ENCODE results near the gene POMZP3. TPM values are rescaled to one million over a fixed set of nuclear protein-coding genes. Genes with fewer than 3 reads are reported as not detected.
"Not testable (repeated sequence)": the region's sequence is repeated elsewhere in the genome, so short reads cannot be mapped to it uniquely, and the experiment has no call there.

The POMZP3 gene
- total RNA-seq, result 10 to 100 TPM in 1 of 4 donors, 1 to 10 TPM in 3; 4.8 to 11.9 (median 5.8) TPM

- not testable (repeated sequence) for TF ChIP-seq CTCF (IDR thresholded peaks at IDR 0.05; ENCODE audit: low read depth)
Measured at GRCh38 chr7:76626989-76627642, at the start of gene POMZP3. Gene POMZP3 (minus strand): TSS chr7:76627279. CDS start chr7:76626064, 1,215 bp downstream.

Other genes starting within 250 kb of the POMZP3 start
- gene SSC4D, start 217.6 kb downstream of the POMZP3 start, total RNA-seq, result 10 to 100 TPM in 1 of 4 donors, 1 to 10 TPM in 2, under 1 TPM in 1; 0.88 to 11.1 (median 3.5) TPM
- gene ZP3, start 202.3 kb downstream of the POMZP3 start, total RNA-seq, result 10 to 100 TPM in 1 of 4 donors, 1 to 10 TPM in 2, under 1 TPM in 1; 0.65 to 20.0 (median 3.6) TPM
- 10 to 100 TPM; 18.1 to 36.7 (median 19.6) TPM for gene DTX2, start 165.6 kb downstream of the POMZP3 start, total RNA-seq
- gene UPK3B, start 116.7 kb downstream of the POMZP3 start, total RNA-seq, result 10 to 100 TPM in 1 of 4 donors, under 1 TPM in 2, not detected in 1; 0.34 to 14.2 (median 0.75) TPM
- 1 to 10 TPM in 2 of 4 donors, not detected in 2; 1.5 to 3.8 TPM for gene SPDYE16, start 84.0 kb downstream of the POMZP3 start, total RNA-seq